ENCODE measurements around the gene SLC12A3. TPM values are rescaled to one million over a fixed set of nuclear protein-coding genes. Genes with fewer than 3 reads are reported as not detected.

The SLC12A3 gene
- total and polyA plus RNA-seq, 2 of the 8 experiments (the other 6 are each of a cell fraction or from before 2014, with no cell fraction given) = not detected

- no peak for TF ChIP-seq SRF (IDR thresholded peaks at IDR 0.05; ENCODE audit: low read depth, low read length)
- TF ChIP-seq EGR1 (IDR thresholded peaks at IDR 0.05; ENCODE audit: borderline replicate concordance, low read depth, low read length) = peak; percentile 63; the same call in 1 of the 2 replicates
- no peak for TF ChIP-seq RNF2 (IDR thresholded peaks at IDR 0.05; ENCODE audit: borderline replicate concordance, low read depth, low read length, missing control alignments, poor library complexity, severe bottlenecking)
These were observed 67.1 kb downstream of the SLC12A3 start, which contains the start of gene HERPUD1 (continued) for GRCh38 chr16:56931892-56932720.

All from H1 (cell line).